ENCODE data around the gene EXOC4.

GRCh38 chr7:133517766-133518165 lies 264.9 kb downstream of the EXOC4 start:
- no peak for TF ChIP-seq EZH2 (IDR thresholded peaks at IDR 0.05; ENCODE audit: insufficient read depth, poor library complexity, severe bottlenecking)
- TF ChIP-seq EZH2phosphoT487 (IDR thresholded peaks at IDR 0.05; ENCODE audit: insufficient read depth, low read depth): no peak
